ENCODE results near the gene NCEH1.

DNA sequence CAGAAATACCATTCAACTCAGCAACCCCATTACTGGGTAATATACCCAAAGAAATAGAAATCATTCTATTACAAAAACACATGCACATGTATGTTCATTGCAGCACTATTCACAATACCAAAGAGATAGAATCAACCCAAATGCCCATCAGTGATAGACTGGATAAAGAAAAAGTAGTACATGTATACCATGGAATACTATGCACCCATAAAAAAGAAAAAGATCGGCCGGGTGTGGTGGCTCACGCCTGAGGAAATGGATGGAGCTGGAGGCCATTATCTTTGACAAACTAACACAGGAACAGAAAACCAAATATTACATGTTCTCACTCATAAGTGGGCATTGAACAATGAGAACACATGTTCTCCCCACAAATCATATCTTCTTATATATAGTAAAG is 112.0 kb downstream of the NCEH1 start:
- TF ChIP-seq EP300 (IDR thresholded peaks at IDR 0.05), result no peak
- TF ChIP-seq, protein P1, sequence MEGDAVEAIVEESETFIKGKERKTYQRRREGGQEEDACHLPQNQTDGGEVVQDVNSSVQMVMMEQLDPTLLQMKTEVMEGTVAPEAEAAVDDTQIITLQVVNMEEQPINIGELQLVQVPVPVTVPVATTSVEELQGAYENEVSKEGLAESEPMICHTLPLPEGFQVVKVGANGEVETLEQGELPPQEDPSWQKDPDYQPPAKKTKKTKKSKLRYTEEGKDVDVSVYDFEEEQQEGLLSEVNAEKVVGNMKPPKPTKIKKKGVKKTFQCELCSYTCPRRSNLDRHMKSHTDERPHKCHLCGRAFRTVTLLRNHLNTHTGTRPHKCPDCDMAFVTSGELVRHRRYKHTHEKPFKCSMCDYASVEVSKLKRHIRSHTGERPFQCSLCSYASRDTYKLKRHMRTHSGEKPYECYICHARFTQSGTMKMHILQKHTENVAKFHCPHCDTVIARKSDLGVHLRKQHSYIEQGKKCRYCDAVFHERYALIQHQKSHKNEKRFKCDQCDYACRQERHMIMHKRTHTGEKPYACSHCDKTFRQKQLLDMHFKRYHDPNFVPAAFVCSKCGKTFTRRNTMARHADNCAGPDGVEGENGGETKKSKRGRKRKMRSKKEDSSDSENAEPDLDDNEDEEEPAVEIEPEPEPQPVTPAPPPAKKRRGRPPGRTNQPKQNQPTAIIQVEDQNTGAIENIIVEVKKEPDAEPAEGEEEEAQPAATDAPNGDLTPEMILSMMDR (IDR thresholded peaks at IDR 0.05), result no peak
